IMR-90 (cell line): ENCODE data around the gene KCNQ1. TPM values are rescaled to one million over a fixed set of nuclear protein-coding genes. Genes with fewer than 3 reads are reported as not detected.

Experiments used
- ATAC-seq: fragments of 200-7000 bp; cut with Tn5 transposase; 2 replicates; pipeline ENCODE4 v1.9.1; 2020; ENCODE audit warnings: low read depth, mild to moderate bottlenecking, moderate library complexity
- BruUV-seq: library from RNA; stranded (reverse); fragments of 400-500 nt; replicated peaks from 2 replicates; lab custom pipeline; 2021; lab: Mats Ljungman, UMichigan
- CTCF ChIA-PET: fragments of 300-600 bp; formaldehyde crosslinking; extraction: SDS; loops from one replicate; lab custom pipeline; 2021; ENCODE audit warnings: antibody characterized with exemption; lab: Yijun Ruan, JAX
- POLR2A ChIA-PET: fragments of 300-600 bp; sonication (Branson Sonifier 250); formaldehyde crosslinking; loops from one replicate; lab custom pipeline; 2022; ENCODE audit warnings: antibody characterized with exemption; ENCODE audit not compliant: unreplicated experiment; lab: Charles Lee
- DNase-seq: peaks from one replicate; pipeline ENCODE4 v3.0.0; 2013
- H2AFZ ChIP-seq: replicated peaks from 2 replicates; pipeline ENCODE3; 2013; ENCODE audit warnings: low read length, mild to moderate bottlenecking; ENCODE audit not compliant: poor library complexity
- H2AK5ac ChIP-seq: 2 replicates; pipeline ENCODE4 v1.6.1; 2013; ENCODE audit warnings: low read depth, low read length, inconsistent platforms
- H2AK9ac ChIP-seq: replicated peaks from 2 replicates; pipeline ENCODE3; 2013; ENCODE audit warnings: mild to moderate bottlenecking, low read depth, low read length, moderate library complexity; ENCODE audit not compliant: poor library complexity
- H2BK120ac ChIP-seq: 2 replicates; pipeline ENCODE4 v1.6.1; 2013; ENCODE audit warnings: low read depth, low read length, inconsistent platforms
- H2BK15ac ChIP-seq: 3 replicates; pipeline ENCODE4 v1.6.1; 2013; ENCODE audit warnings: low read depth, low read length, inconsistent platforms
- H2BK20ac ChIP-seq: 2 replicates; pipeline ENCODE4 v1.6.1; 2013; ENCODE audit warnings: low read depth, mild to moderate bottlenecking, inconsistent platforms, low read length, moderate library complexity
- H2BK5ac ChIP-seq: 2 replicates; pipeline ENCODE4 v1.6.1; 2013; ENCODE audit warnings: mild to moderate bottlenecking, low read depth, low read length, inconsistent platforms; ENCODE audit not compliant: poor library complexity, severe bottlenecking
- H3K14ac ChIP-seq: replicated peaks from 2 replicates; pipeline ENCODE4 v1.6.1; 2013; ENCODE audit warnings: low read depth, low read length, inconsistent platforms
- H3K18ac ChIP-seq: 2 replicates; pipeline ENCODE4 v1.6.1; 2013; ENCODE audit warnings: low read depth, low read length, control low read depth
- H3K23ac ChIP-seq: 2 replicates; pipeline ENCODE4 v1.6.1; 2013; ENCODE audit warnings: low read depth, low read length, inconsistent platforms
- H3K27ac ChIP-seq: 2 replicates; pipeline ENCODE4 v1.5.1; 2013; ENCODE audit warnings: mild to moderate bottlenecking, control low read depth, low read length; ENCODE audit not compliant: insufficient read depth
- H3K27me3 ChIP-seq: 2 replicates; pipeline ENCODE4 v1.6.1; 2013; ENCODE audit warnings: low read length; ENCODE audit not compliant: control insufficient read depth, insufficient read depth
- H3K36me3 ChIP-seq: 2 replicates; pipeline ENCODE4 v1.6.1; 2013; ENCODE audit warnings: low read length, mixed read lengths; ENCODE audit not compliant: control insufficient read depth, insufficient read depth
- H3K4ac ChIP-seq: 2 replicates; pipeline ENCODE4 v1.6.1; 2013; ENCODE audit warnings: low read depth, low read length, inconsistent platforms
- H3K4me1 ChIP-seq: 2 replicates; pipeline ENCODE4 v1.6.1; 2013; ENCODE audit warnings: low read length, mixed read lengths; ENCODE audit not compliant: control insufficient read depth, insufficient read depth
- H3K4me2 ChIP-seq: 2 replicates; pipeline ENCODE4 v1.6.1; 2013; ENCODE audit warnings: low read depth, mild to moderate bottlenecking, control low read depth, low read length, moderate library complexity
- H3K4me3 ChIP-seq: 2 replicates; pipeline ENCODE4 v1.5.1; 2013; ENCODE audit warnings: low read depth, mild to moderate bottlenecking, control low read depth, low read length, moderate library complexity; ENCODE audit not compliant: insufficient read depth
- H3K56ac ChIP-seq: 2 replicates; pipeline ENCODE4 v1.6.1; 2013; ENCODE audit warnings: low read length, inconsistent platforms; ENCODE audit not compliant: insufficient read depth; ENCODE audit errors: extremely low read depth
- H3K79me1 ChIP-seq, 2 experiments: 2 replicates each; pipeline ENCODE4 v1.6.1; 2013; ENCODE audit warnings: low read length in 2 of 2, inconsistent platforms in 1 of 2, low read depth in 1 of 2
- H3K9ac ChIP-seq: 2 replicates; pipeline ENCODE4 v1.6.1; 2013; ENCODE audit warnings: low read depth, low read length, control low read depth
- H3K9me1 ChIP-seq: 2 replicates; pipeline ENCODE4 v1.6.1; 2013; ENCODE audit warnings: low read length, inconsistent platforms; ENCODE audit not compliant: insufficient read depth
- H3K9me3 ChIP-seq: 2 replicates; pipeline ENCODE4 v1.6.1; 2013; ENCODE audit warnings: low read length; ENCODE audit not compliant: control insufficient read depth, insufficient read depth
- H4K20me1 ChIP-seq: 2 replicates; pipeline ENCODE4 v1.6.1; 2013; ENCODE audit warnings: low read length, inconsistent platforms; ENCODE audit not compliant: insufficient read depth
- H4K5ac ChIP-seq: 2 replicates; pipeline ENCODE4 v1.6.1; 2013; ENCODE audit warnings: mild to moderate bottlenecking, low read depth, low read length, control low read depth
- H4K8ac ChIP-seq, 2 experiments: 2 replicates each; pipeline ENCODE4 v1.6.1; 2013; ENCODE audit warnings: low read depth in 2 of 2, low read length in 2 of 2, control low read depth in 1 of 2, inconsistent platforms in 1 of 2
- H4K91ac ChIP-seq: 2 replicates; pipeline ENCODE4 v1.6.1; 2013; ENCODE audit warnings: low read depth, low read length, inconsistent platforms; ENCODE audit not compliant: insufficient read depth
- MAFK ChIP-seq: IDR thresholded peaks from 2 replicates; pipeline ENCODE4 v1.6.1; 2012; ENCODE audit warnings: low read depth, low read length, improper control_type of control experiment
- MAZ ChIP-seq: IDR thresholded peaks from 2 replicates; pipeline ENCODE4 v1.6.1; 2012; ENCODE audit warnings: low read depth, mild to moderate bottlenecking, low read length, improper control_type of control experiment, moderate library complexity, borderline replicate concordance
- POLR2A ChIP-seq: IDR thresholded peaks from 2 replicates; pipeline ENCODE4 v1.6.1; 2012; ENCODE audit warnings: mild to moderate bottlenecking, low read depth, low read length
- WGBS, 2 experiments: methylation state at CpG; one replicate each; pipeline versions ENCODE4 v1.1.5 to v1.1.7; 2013; ENCODE audit warnings: missing lambda C conversion rate in 2 of 2; ENCODE audit not compliant: insufficient read length in 1 of 2; ENCODE audit errors: extremely low coverage in 2 of 2; 5-methylcytosine and 5-hydroxymethylcytosine counted together
- dilution Hi-C: fragments of 300-500 bp; cut with HindIII; formaldehyde crosslinking; loops from one replicate; pipeline ENCODE4 v1.14.3; 2018; ENCODE audit warnings: low sequenced_read_pairs; ENCODE audit not compliant: unreplicated experiment
- in situ Hi-C: fragments of 300-500 bp; cut with MboI; formaldehyde crosslinking; loops from 3 replicates; pipeline ENCODE4 v1.14.3; 2019; ENCODE audit warnings: low sequenced_read_pairs, inconsistent platforms, mixed read lengths
- intact Hi-C: fragments of 100-400 bp; cut with micrococcal nuclease; formaldehyde crosslinking; loops from 2 replicates; pipeline ENCODE4 v1.10.0; 2022
- polyA plus RNA-seq, 3 experiments: library from polyadenylated mRNA; depleted of rRNA; stranded (reverse); fragments of >200 nt; gene quantifications; 2 replicates each; pipeline ENCODE4 v1.2.3, GENCODE V29; 2012; ENCODE audit warnings: low replicate concordance in 1 of 3
- total RNA-seq: library from RNA; depleted of rRNA; stranded (reverse); fragments of >200 nt; gene quantifications from 2 replicates; pipeline ENCODE4 v1.2.3, GENCODE V29; 2012

KCNQ1 gene
- total and polyA plus RNA-seq, 2 of the 4 experiments (the other 2 are of a cell fraction), result 0.07 TPM; not detected in 1

DNA sequence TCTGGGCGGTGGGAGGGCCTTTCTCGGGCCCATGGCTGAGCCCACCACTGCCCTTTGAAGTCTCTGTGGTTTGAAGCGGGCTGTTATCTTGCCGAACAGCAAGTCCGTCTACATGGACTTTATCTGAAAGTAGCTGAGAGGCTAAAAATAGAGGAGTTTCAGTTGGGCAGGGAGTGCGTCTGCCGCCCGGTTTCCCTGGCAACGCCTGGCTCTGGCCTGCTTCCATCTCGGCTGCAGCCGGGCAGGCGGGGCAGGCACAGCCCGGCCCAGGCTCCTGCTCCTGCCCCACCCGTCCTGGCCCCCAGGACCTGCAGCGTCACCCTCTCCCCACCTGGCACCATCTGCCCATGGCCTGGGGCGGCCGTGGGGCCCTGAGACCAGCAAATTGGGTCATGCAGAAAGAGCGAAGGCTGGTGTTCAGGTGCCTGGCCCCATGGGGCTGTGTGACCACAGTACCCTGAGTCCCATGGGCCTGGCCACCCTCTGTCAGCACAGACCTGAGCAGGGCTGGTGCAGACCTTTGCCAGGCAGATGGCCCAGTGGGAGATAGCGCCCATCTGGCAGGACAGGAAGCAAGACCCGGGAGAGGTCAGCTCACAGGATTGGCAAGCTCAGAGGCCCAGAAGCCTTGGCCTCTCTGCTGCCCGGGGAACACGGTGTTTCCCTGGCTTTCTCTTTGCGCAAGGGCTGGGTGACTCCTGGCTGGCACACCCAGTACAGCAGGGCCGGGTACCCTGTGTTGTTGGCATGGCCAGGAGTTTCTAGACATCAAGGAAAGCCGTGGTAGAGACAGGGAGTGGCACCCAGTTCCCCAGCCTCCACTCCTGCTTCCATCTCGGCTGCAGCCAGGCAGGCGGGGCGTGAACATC lies 334.1 kb downstream of the KCNQ1 start:
- dilution Hi-C loops (no loop called here), intact Hi-C loops (no loop called here), in situ Hi-C loops (no loop called here)
- Histone ChIP-seq H2AK5ac (peak overlapping the region; percentile 43; the same call in 1 of the 2 replicates), H3K56ac (no peak overlapping the region), H2AFZ (peak overlapping the region; percentile 89), H3K23ac (no peak overlapping the region), H3K36me3 (no peaks in the 10 kb centered on the region), H3K9me1 (no peaks in the 10 kb centered on the region), H4K5ac (no peak overlapping the region), H3K18ac (no peak overlapping the region), H3K9me3 (no peaks in the 10 kb centered on the region), H2BK15ac (no peak overlapping the region; the same call in 2 of the 3 replicates), H2BK20ac (no peak overlapping the region; the same call in 1 of the 2 replicates), H3K14ac (no peak overlapping the region), H3K27me3 (peaks cover 3% of the 10 kb centered on the region), H3K9ac (no peak overlapping the region), H3K4me1 (peaks cover 22% of the 10 kb centered on the region), H2BK5ac (no peak overlapping the region), H4K91ac (no peak overlapping the region), H3K27ac (no peak overlapping the region), H3K4ac (no peak overlapping the region), H4K8ac (peak overlapping the region in 1 of 2 experiments; percentile 19; a peak in 1 of 4 replicates), H3K79me1 (no peaks in the 10 kb centered on the region), H2BK120ac (peak overlapping the region; percentile 56; the same call in 1 of the 2 replicates), H3K4me2 (peak overlapping the region; percentile 28; the same call in 1 of the 2 replicates), H3K4me3 (no peak overlapping the region), H2AK9ac (peak overlapping the region; percentile 81), H4K20me1 (no peaks in the 10 kb centered on the region; the same call in 1 of the 2 replicates)
- ChIA-PET CTCF (no interaction called here), POLR2A (no interaction called here)
- 47% methylated on average over 6 of the region's 28 CpGs; no CpG with 5 or more reads in 1 of the 2 experiments for WGBS, 2 experiments
- TF ChIP-seq MAFK (no peak), MAZ (0 out of 2 replicates have a peak, but pooled peaks have one; percentile 20), POLR2A (no peak)
- BruUV-seq, result no TSS peak
- peak; percentile 88 for ATAC-seq
- DNase-seq, result peak; percentile 63
